ENCODE results near the gene ZBTB34.

DNA sequence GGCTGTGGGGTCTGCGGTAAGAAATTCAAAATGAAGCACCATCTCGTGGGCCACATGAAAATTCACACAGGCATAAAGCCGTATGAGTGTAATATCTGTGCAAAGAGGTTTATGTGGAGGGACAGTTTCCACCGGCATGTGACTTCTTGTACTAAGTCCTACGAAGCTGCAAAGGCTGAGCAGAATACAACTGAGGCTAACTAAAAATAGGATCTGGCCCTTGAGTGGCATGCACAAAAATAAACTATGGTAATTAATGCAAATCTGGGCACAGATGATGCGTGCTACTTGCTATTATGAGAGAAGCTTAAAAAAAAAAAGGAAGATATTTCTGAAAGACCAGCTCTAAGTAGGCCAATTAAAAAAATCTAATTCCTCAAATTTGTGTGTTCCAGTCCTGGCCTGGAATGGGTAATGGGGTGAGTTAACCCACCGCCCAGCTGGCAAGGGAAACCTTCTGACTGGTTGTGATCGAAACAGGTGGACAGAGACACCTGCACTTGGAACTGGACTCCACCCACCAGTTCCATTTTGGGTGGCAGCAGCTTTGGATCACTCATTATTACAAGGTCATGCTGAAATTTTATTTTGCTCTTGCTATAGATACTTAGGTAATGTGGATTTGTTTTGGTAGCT, 26.6 kb upstream of the ZBTB34 start:
- no peak for TF ChIP-seq POLR2A (IDR thresholded peaks at IDR 0.05)
- no peak for TF ChIP-seq CTCF (IDR thresholded peaks at IDR 0.05)
- no peak for TF ChIP-seq POLR2AphosphoS5 (IDR thresholded peaks at IDR 0.05)
- no peak for TF ChIP-seq EP300 (IDR thresholded peaks at IDR 0.05)
